DND-41 (cell line): ENCODE measurements around the gene TCF7L1.

Experiments used
- ATAC-seq: fragments of 200-7000 bp; cut with Tn5 transposase; 3 replicates; pipeline ENCODE4 v1.9.1; 2021; ENCODE audit warnings: low read depth; ENCODE audit not compliant: insufficient read depth
- DNase-seq: peaks from one replicate; pipeline ENCODE4 v3.0.0-alpha.2; 2020
- H2AFZ ChIP-seq: 2 replicates; pipeline ENCODE4 v1.6.0; 2012; ENCODE audit warnings: low read depth, low read length
- H3K27ac ChIP-seq: 2 replicates; pipeline ENCODE4 v1.5.1; 2012; ENCODE audit warnings: low read length, inconsistent platforms
- H3K27me3 ChIP-seq: fragments of 200-600 bp; sonication (generic); 2 replicates; pipeline ENCODE4 v1.6.0; 2012; ENCODE audit warnings: low read length, mild to moderate bottlenecking, inconsistent platforms; ENCODE audit not compliant: insufficient read depth, poor library complexity
- H3K36me3 ChIP-seq: 2 replicates; pipeline ENCODE4 v1.5.1; 2012; ENCODE audit warnings: low read length, inconsistent platforms; ENCODE audit not compliant: insufficient read depth
- H3K4me1 ChIP-seq: 2 replicates; pipeline ENCODE4 v1.5.1; 2012; ENCODE audit warnings: mild to moderate bottlenecking, low read length; ENCODE audit not compliant: insufficient read depth
- H3K4me2 ChIP-seq: 2 replicates; pipeline ENCODE4 v1.6.0; 2012; ENCODE audit warnings: mild to moderate bottlenecking, moderate library complexity, low read length, inconsistent platforms; ENCODE audit not compliant: insufficient read depth
- H3K4me3 ChIP-seq, 2 experiments: fragments of 200-600 bp in 1 of 2; shearing (Covaris generic) in 1 of 2; 2 replicates each; pipeline ENCODE4 v1.5.1; 2012 to 2016; ENCODE audit warnings: inconsistent platforms in 2 of 2, low read length in 2 of 2, mild to moderate bottlenecking in 2 of 2, low read depth in 1 of 2, moderate library complexity in 1 of 2
- H3K79me2 ChIP-seq: 2 replicates; pipeline ENCODE4 v1.6.0; 2012; ENCODE audit warnings: low read length, inconsistent platforms; ENCODE audit not compliant: insufficient read depth
- H3K9ac ChIP-seq: 2 replicates; pipeline ENCODE4 v1.6.0; 2012; ENCODE audit warnings: low read depth, mild to moderate bottlenecking, inconsistent platforms, low read length, moderate library complexity
- H3K9me3 ChIP-seq: 2 replicates; pipeline ENCODE4 v1.5.1; 2012; ENCODE audit warnings: low read length, moderate library complexity, mild to moderate bottlenecking, inconsistent platforms; ENCODE audit not compliant: insufficient read depth, severe bottlenecking
- H4K20me1 ChIP-seq: 2 replicates; pipeline ENCODE4 v1.6.0; 2012; ENCODE audit warnings: low read length; ENCODE audit not compliant: insufficient read depth
- EZH2 ChIP-seq: IDR thresholded peaks from 3 replicates; pipeline ENCODE4 v1.6.1; 2012; ENCODE audit warnings: borderline replicate concordance, low read depth, mild to moderate bottlenecking, moderate library complexity, low read length, inconsistent platforms; ENCODE audit not compliant: severe bottlenecking
- TF ChIP-seq, protein P1 (sequence below): IDR thresholded peaks from 2 replicates; pipeline ENCODE4 v1.5.1; 2012; ENCODE audit warnings: borderline replicate concordance, low read length, moderate library complexity, mild to moderate bottlenecking; ENCODE audit not compliant: poor library complexity, severe bottlenecking; ENCODE audit errors: extremely low read depth

Gene TCF7L1

DNA sequence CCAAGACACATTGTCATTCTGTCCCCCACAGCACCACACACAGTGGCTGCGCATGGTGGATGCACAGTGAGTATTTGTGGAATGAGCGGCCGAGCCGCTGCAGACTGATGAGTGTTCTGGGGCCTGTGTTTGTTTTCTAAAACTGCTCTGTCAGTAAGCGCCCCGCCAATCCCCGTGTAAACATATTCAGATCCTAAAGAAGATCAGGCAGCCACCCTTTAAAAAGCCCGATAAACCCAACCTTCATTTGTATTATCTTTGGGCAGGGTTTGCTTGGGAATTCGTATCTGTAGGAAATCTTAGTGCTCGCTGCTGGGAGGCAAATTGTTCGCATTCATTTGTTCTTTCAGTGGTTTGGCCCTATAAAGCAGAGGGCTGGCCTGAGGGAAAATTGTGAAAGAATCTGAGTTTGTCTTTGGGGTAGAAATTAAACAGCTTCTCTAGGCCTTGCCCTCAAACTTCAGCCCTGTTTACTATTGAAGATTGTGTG lies 126.0 kb downstream of the TCF7L1 start:
- DNase-seq: no peak
- H3K9ac ChIP-seq: no peak overlapping the region
- H3K4me1 ChIP-seq: no peaks in the 10 kb centered on the region
- no peak overlapping the region for H3K4me3 ChIP-seq
- TF ChIP-seq, protein P1, sequence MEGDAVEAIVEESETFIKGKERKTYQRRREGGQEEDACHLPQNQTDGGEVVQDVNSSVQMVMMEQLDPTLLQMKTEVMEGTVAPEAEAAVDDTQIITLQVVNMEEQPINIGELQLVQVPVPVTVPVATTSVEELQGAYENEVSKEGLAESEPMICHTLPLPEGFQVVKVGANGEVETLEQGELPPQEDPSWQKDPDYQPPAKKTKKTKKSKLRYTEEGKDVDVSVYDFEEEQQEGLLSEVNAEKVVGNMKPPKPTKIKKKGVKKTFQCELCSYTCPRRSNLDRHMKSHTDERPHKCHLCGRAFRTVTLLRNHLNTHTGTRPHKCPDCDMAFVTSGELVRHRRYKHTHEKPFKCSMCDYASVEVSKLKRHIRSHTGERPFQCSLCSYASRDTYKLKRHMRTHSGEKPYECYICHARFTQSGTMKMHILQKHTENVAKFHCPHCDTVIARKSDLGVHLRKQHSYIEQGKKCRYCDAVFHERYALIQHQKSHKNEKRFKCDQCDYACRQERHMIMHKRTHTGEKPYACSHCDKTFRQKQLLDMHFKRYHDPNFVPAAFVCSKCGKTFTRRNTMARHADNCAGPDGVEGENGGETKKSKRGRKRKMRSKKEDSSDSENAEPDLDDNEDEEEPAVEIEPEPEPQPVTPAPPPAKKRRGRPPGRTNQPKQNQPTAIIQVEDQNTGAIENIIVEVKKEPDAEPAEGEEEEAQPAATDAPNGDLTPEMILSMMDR: no peak
- TF ChIP-seq EZH2: no peak
- no peaks in the 10 kb centered on the region for H3K9me3 ChIP-seq
- H3K27ac ChIP-seq: no peak overlapping the region
- no peak for ATAC-seq
- no peaks in the 10 kb centered on the region for H4K20me1 ChIP-seq
- H2AFZ ChIP-seq: no peak overlapping the region
- H3K79me2 ChIP-seq: no peaks in the 10 kb centered on the region
- H3K27me3 ChIP-seq: peaks cover 8% of the 10 kb centered on the region
- H3K36me3 ChIP-seq: no peaks in the 10 kb centered on the region
- no peak overlapping the region for H3K4me2 ChIP-seq

GRCh38 chr2:85259879-85260278 lies 126.7 kb downstream of the TCF7L1 start:
- no peaks in the 10 kb centered on the region for H3K36me3 ChIP-seq
- no peak overlapping the region for H3K27ac ChIP-seq
- H3K9me3 ChIP-seq: no peaks in the 10 kb centered on the region
- no peak overlapping the region for H3K4me2 ChIP-seq
- H3K27me3 ChIP-seq: peaks cover 10% of the 10 kb centered on the region
- H3K9ac ChIP-seq: no peak overlapping the region
- H2AFZ ChIP-seq: no peak overlapping the region
- no peak for DNase-seq
- ATAC-seq: no peak
- TF ChIP-seq EZH2: no peak
- TF ChIP-seq, protein P1: no peak
- H3K4me3 ChIP-seq: no peak overlapping the region
- H3K4me1 ChIP-seq: no peaks in the 10 kb centered on the region
- H4K20me1 ChIP-seq: no peaks in the 10 kb centered on the region
- H3K79me2 ChIP-seq: no peaks in the 10 kb centered on the region

- peaks cover 10% of the 10 kb centered on the region for H3K27me3 ChIP-seq
- no peak for TF ChIP-seq EZH2
- TF ChIP-seq, protein P1: no peak
- H2AFZ ChIP-seq: no peak overlapping the region
- no peak overlapping the region for H3K9ac ChIP-seq
- no peak overlapping the region for H3K4me3 ChIP-seq
- ATAC-seq (no peak), DNase-seq (no peak)
- H3K9me3 ChIP-seq: no peaks in the 10 kb centered on the region
- no peaks in the 10 kb centered on the region for H3K36me3 ChIP-seq
- H3K79me2 ChIP-seq: no peaks in the 10 kb centered on the region
- H3K27ac ChIP-seq: no peak overlapping the region
- H3K4me1 ChIP-seq: no peaks in the 10 kb centered on the region
- H3K4me2 ChIP-seq: no peak overlapping the region
- no peaks in the 10 kb centered on the region for H4K20me1 ChIP-seq
Observed at GRCh38 chr2:85263591-85263990, 130.4 kb downstream of the TCF7L1 start.

DNA sequence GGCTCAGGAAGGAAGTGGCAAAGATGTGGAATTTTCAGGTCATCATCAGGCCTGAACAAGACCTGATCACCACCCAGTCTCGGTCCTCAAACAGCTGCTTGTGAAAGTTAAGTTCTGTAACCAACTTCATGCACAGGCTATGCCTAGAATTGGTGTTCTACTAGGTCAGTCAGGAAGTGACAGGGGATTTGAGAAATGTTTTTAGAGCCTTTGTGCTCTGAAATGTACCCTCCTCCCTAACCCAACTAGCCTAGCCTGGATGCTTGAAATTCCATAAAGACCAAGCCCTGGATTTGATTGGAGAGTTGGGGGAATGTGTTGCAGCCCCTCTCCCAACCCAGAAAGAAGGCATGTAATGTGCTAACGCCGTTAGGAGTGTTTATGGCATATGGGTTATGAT lies 131.3 kb downstream of the TCF7L1 start:
- DNase-seq: no peak
- no peak for TF ChIP-seq EZH2
- TF ChIP-seq, protein P1: no peak
- Histone ChIP-seq H3K4me3 (no peak overlapping the region), H4K20me1 (no peaks in the 10 kb centered on the region), H2AFZ (no peak overlapping the region), H3K79me2 (no peaks in the 10 kb centered on the region), H3K27me3 (peaks cover 10% of the 10 kb centered on the region), H3K4me2 (no peak overlapping the region), H3K9ac (no peak overlapping the region), H3K36me3 (no peaks in the 10 kb centered on the region), H3K9me3 (no peaks in the 10 kb centered on the region), H3K27ac (no peak overlapping the region), H3K4me1 (no peaks in the 10 kb centered on the region)
- no peak for ATAC-seq
